MM.1S (cell line): Measurements from ENCODE around the gene GOLGA7B.

Experiments used
- CTCF ChIP-seq: fragments of 300-600 bp; sonication (generic); IDR thresholded peaks from 2 replicates; pipeline ENCODE4 v1.5.1; 2016; ENCODE audit warnings: antibody characterized with exemption, low read length, mixed read lengths
- EZH2phosphoT487 ChIP-seq: fragments of 300-600 bp; sonication (generic); IDR thresholded peaks from 2 replicates; pipeline ENCODE4 v1.6.1; 2018; ENCODE audit warnings: antibody characterized with exemption, low read length

GRCh38 chr10:97821308-97822038, 28.2 kb upstream of the GOLGA7B start:
- no peak for TF ChIP-seq CTCF
- no peak for TF ChIP-seq EZH2phosphoT487
